Stomach (tissue), 4 donors: Measurements from ENCODE around the gene LRRTM4.
"Not testable (repeated sequence)": the region's sequence is repeated elsewhere in the genome, so short reads cannot be mapped to it uniquely, and the experiment has no call there.

ENCODE experiments used
- POLR2A ChIP-seq, 4 donors: fragments of 450-650 bp; IDR thresholded peaks; one replicate each; pipeline ENCODE4 v1.6.1; 2016; ENCODE audit warnings: antibody characterized with exemption in 4 of 4, control low read depth in 2 of 4, mild to moderate bottlenecking in 1 of 4, moderate library complexity in 1 of 4
- TF ChIP-seq, protein P1 (sequence below), 7 experiments: fragments of 450-650 bp in 4 of 7; fragments of 200-600 bp in 3 of 7; sonication (generic) in 3 of 7; IDR thresholded peaks; one replicate each; pipeline ENCODE4 v1.5.1; 2016 to 2019; ENCODE audit warnings: antibody characterized with exemption in 7 of 7, control low read depth in 2 of 7, mild to moderate bottlenecking in 1 of 7

DNA sequence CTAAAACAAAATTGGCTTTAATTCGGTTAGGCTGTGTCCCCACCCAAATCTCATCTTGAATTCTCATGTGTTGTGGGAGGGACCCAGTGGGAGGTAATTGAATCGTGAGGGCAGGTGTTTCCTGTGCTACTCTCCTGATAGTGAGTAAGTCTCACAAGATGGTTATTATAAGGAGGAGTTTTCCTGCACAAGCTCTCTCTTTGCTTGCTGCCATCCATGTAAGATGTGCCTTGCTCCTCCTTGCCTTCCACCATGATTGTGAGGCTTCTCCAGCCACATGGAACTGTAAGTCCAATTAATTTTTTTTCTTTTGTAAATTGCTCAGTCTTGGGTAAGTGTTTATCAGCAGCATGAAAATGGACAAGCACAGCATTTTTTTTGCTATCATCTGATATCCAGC is 476.7 kb downstream of the LRRTM4 start:
- TF ChIP-seq, protein P1, sequence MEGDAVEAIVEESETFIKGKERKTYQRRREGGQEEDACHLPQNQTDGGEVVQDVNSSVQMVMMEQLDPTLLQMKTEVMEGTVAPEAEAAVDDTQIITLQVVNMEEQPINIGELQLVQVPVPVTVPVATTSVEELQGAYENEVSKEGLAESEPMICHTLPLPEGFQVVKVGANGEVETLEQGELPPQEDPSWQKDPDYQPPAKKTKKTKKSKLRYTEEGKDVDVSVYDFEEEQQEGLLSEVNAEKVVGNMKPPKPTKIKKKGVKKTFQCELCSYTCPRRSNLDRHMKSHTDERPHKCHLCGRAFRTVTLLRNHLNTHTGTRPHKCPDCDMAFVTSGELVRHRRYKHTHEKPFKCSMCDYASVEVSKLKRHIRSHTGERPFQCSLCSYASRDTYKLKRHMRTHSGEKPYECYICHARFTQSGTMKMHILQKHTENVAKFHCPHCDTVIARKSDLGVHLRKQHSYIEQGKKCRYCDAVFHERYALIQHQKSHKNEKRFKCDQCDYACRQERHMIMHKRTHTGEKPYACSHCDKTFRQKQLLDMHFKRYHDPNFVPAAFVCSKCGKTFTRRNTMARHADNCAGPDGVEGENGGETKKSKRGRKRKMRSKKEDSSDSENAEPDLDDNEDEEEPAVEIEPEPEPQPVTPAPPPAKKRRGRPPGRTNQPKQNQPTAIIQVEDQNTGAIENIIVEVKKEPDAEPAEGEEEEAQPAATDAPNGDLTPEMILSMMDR (IDR thresholded peaks at IDR 0.05) = not testable (repeated sequence)
- not testable (repeated sequence) for TF ChIP-seq POLR2A (IDR thresholded peaks at IDR 0.05)
